Measurements from ENCODE around the gene CBX1. TPM values are rescaled to one million over a fixed set of nuclear protein-coding genes. Genes with fewer than 3 reads are reported as not detected.

Gene CBX1
- total and polyA plus RNA-seq, 7 donors, result 26.6 to 69.6 (median 34.8) TPM

DNA sequence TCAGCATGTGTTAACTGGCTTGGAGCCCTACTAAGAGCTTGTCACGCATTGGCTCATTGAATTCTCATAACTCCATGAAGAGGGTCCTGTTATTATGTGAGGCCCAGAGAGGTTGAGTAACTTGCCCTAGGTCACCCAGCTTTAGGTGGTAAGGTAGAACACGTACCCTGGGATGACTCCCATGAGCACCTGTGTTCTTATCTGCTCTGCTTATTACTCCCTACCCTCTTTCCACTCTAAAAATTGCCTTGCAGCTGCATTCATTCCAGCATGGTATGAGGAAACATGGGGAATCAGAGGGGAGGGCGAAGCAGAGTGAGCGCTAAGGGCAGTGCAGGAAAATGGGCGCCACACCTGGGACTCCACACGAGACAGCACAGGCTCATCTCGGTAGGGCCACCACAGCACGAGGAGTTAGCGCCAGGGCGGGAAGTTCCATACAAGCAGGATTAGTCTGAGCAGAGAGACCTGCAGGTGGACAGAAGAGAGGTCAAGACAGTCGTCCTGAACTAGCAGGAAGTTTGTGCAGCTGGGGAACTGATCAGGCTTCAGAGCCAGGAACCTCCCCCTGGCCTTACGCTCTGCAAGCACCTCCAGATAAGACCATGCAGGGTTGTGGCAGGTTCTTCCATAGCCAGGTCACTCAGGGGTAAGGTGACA is 73.8 kb downstream of the CBX1 start:
- DNase-seq (no peak), ATAC-seq (no peak)
- peaks cover 0 to 11% of the 10 kb centered on the region in 2 donors for H3K36me3 ChIP-seq (ENCODE audit: insufficient read depth in 1 of 2, low read depth in 1 of 2)
- peaks cover 0 to 3% (median 0%) of the 10 kb centered on the region in 3 donors for H3K27me3 ChIP-seq (ENCODE audit: insufficient read depth in 3 of 3, low read length in 2 of 3)
- 76 to 80% (median 80%) methylated on average over 12 of the region's 12 CpGs for WGBS, 3 donors
- intact Hi-C loops (cut with DNase I), result loop anchor here (2.0 to 10.0 kb wide), 3 partner anchors 47 to 567 kb away; partner anchors contain the start of genes HOXB3 (in 1 of the 2) and HOXB5 (in 1 of the 2)
- H3K4me3 ChIP-seq, result no peak overlapping the region
- TF ChIP-seq, protein P1, sequence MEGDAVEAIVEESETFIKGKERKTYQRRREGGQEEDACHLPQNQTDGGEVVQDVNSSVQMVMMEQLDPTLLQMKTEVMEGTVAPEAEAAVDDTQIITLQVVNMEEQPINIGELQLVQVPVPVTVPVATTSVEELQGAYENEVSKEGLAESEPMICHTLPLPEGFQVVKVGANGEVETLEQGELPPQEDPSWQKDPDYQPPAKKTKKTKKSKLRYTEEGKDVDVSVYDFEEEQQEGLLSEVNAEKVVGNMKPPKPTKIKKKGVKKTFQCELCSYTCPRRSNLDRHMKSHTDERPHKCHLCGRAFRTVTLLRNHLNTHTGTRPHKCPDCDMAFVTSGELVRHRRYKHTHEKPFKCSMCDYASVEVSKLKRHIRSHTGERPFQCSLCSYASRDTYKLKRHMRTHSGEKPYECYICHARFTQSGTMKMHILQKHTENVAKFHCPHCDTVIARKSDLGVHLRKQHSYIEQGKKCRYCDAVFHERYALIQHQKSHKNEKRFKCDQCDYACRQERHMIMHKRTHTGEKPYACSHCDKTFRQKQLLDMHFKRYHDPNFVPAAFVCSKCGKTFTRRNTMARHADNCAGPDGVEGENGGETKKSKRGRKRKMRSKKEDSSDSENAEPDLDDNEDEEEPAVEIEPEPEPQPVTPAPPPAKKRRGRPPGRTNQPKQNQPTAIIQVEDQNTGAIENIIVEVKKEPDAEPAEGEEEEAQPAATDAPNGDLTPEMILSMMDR (IDR thresholded peaks at IDR 0.05), result no peak
- H3K9me3 ChIP-seq, result no peaks in the 10 kb centered on the region
- H3K27ac ChIP-seq, result peak overlapping the region; percentile 79
- H3K4me1 ChIP-seq, result peaks cover 39% of the 10 kb centered on the region

DNA sequence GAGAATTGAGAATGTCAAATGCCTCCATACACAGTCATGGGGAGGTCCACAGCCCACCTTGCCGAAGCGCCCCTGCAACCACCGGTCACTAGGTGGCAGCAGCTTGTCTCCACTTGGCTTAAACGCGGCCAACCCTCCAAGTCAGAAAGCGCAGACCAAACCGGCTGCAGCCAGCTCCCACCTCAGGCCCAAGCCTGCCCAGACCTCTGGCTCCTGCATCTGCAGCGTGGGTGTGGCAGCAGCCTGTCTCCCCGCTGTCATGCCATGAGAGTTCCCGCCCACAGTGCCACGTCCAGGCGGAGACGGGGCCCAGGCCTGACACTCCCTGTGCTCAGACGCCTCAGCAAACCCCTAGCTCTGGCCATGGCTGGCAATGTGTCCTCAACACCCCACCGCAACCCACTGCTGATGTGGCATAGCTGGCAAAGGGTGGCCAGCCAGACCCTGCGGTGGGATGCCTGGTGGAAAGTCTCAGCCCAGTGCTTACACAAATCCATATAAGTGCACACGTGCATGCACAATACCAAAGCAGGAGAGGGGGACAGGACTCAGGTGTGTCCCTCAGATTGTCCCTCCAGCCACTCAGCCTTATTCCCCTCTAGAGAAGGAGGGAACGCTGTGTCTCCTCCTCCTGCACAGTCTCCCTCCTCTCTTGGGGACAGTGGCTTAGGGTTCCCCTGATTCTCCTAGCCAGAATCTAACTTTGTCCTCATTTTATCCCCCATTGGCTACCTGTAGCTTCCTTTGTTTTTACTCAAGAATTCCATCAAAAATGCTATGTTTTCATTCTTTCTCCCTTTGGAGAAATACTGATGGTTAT is 74.6 kb downstream of the CBX1 start:
- WGBS, 3 donors, result 13 to 23% (median 19%) methylated on average over 15 to 18 of the region's 18 CpGs
- Histone ChIP-seq H3K27me3 (ENCODE audit: insufficient read depth in 3 of 3, low read length in 2 of 3) (peaks cover 0 to 3% (median 0%) of the 10 kb centered on the region in 3 donors), H3K36me3 (ENCODE audit: insufficient read depth in 1 of 2, low read depth in 1 of 2) (peaks cover 0 to 4% of the 10 kb centered on the region in 2 donors), H3K27ac (peak overlapping the region; percentile 79), H3K9me3 (no peaks in the 10 kb centered on the region), H3K4me1 (peaks cover 39% of the 10 kb centered on the region), H3K4me3 (peak overlapping the region; percentile 67)
- TF ChIP-seq, protein P1 (IDR thresholded peaks at IDR 0.05), result peak; percentile 79
- intact Hi-C loops (cut with DNase I), result loop anchor here (1.0 to 10.0 kb wide), 4 partner anchors 48 to 568 kb away; partner anchors contain the start of genes HOXB3 (in 1 of the 2) and HOXB5 (in 1 of the 2)
- ATAC-seq (peak; percentile 37 to 69 (median 58)), DNase-seq (peak; percentile 79 to 93)

DNA sequence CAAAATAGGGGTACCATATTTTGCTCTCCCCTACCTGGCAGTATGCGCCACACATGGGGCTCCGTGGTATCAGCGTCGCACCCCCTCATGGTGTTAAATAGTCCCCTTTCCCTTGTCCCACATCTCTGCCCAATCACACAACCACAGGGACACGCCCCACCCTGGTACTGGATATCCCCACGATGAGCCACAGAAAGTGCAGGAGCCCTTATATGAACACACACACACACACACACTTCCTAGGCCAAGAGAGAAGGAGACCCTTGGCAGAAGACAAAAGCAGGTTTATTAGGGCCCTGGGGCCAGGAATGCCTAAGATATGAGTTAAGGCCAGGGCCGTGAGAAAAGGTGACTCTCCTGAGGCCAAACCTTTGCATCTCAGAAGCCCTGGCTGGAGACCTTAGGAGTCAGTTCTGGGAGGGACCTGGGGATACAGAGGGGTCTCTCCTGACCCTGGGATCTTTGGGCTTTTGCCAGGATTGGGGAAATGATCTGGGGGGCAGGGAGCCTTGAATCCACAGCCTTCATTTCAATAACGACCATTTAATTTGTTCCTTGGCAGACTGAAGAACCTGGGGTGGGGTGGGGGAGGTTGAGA is 75.3 kb downstream of the CBX1 start:
- TF ChIP-seq, protein P1 (IDR thresholded peaks at IDR 0.05), result no peak
- ATAC-seq (peak in 2 of 4 donors; percentile 1 to 8), DNase-seq (no peak)
- Histone ChIP-seq H3K27ac (peak overlapping the region; percentile 79), H3K36me3 (ENCODE audit: insufficient read depth in 1 of 2, low read depth in 1 of 2) (no peaks in the 10 kb centered on the region), H3K4me3 (peak overlapping the region; percentile 67), H3K27me3 (ENCODE audit: insufficient read depth in 3 of 3, low read length in 2 of 3) (peaks cover 0 to 3% (median 0%) of the 10 kb centered on the region in 3 donors), H3K4me1 (peaks cover 39% of the 10 kb centered on the region), H3K9me3 (no peaks in the 10 kb centered on the region)
- WGBS, 3 donors, result 14 to 32% (median 17%) methylated on average over 8 of the region's 8 CpGs
- intact Hi-C loops (cut with DNase I), result loop anchor here (1.0 to 10.0 kb wide), 5 partner anchors 48 to 569 kb away; partner anchors contain the start of genes HOXB3 (in 1 of the 2) and HOXB5 (in 1 of the 2)

DNA sequence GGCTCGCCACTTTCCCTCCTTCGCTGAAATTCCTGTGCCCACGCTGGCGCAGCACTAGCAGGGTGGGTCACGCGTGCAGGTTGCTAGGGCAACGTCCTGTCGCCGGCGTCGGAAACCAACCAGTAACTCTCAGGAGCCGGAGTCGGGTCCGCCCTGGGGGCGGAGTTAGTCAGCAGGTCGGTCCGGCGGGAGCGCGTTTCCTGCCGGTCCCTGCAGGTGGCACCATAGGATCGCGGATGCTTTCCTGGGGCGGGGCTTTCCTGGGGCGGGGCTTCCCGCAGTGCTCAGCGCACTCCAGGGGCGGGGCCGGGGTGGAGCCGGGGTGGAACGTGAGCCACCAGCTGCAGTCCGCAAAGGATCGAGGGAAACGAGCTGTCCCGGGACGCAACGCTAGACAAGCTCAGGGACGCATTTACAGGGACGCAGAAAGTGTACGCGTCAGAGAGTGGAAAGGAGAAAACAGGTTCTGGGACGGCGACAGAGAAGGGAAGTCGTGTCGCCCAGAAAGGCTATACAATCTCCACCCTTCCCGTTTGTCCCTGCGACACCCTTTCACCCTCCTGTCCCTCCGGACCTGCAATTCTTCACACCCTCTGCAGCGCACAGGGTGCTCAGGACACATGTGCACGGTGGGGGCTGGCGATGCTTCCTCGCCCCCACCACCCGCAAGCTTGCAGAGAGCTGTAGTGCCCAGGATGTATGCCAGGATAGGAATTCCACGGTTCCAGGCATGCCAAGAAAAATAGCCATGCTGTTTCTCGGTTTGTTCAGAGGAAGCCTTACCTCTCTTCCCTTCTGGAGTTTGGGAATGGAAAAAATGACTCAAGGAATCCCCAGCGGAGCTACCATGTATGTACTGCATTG is 76.0 kb downstream of the CBX1 start:
- intact Hi-C loops (cut with DNase I), result loop anchor here in 1 of 2 donors (1.0 to 10.0 kb wide), 2 partner anchors 107 to 570 kb away; partner anchors contain the start of genes HOXB3 and HOXB5
- H3K4me1 ChIP-seq, result peaks cover 39% of the 10 kb centered on the region

More for the DNA sequence above, 76.0 kb downstream of the CBX1 start:
- no peaks in the 10 kb centered on the region for H3K9me3 ChIP-seq
- TF ChIP-seq, protein P1 (IDR thresholded peaks at IDR 0.05), result peak; percentile 67
- DNase-seq (peak; percentile 97 to 99), ATAC-seq (peak; percentile 86 to 89 (median 87))
- 1% methylated on average over 52 to 56 of the region's 56 CpGs for WGBS, 3 donors
- H3K27ac ChIP-seq, result peak overlapping the region; percentile 79
- peak overlapping the region; percentile 67 for H3K4me3 ChIP-seq
- no peaks in the 10 kb centered on the region for H3K36me3 ChIP-seq (ENCODE audit: insufficient read depth in 1 of 2, low read depth in 1 of 2)
- peaks cover 0 to 3% (median 0%) of the 10 kb centered on the region in 3 donors for H3K27me3 ChIP-seq (ENCODE audit: insufficient read depth in 3 of 3, low read length in 2 of 3)

All from psoas muscle (tissue), 8 donors.